Central memory CD8-positive, alpha-beta T cell (primary cell): ENCODE data around the gene GALNT9.

Experiments
- ATAC-seq: fragments of 150-1000 bp; cut with Tn5 transposase; replicated peaks from 2 replicates; pipeline ENCODE4 v1.10.0; 2022; ENCODE audit warnings: mild to moderate bottlenecking, moderate FRiP score, moderate number of reproducible peaks; ENCODE audit not compliant: poor library complexity, severe bottlenecking; ENCODE audit errors: extremely low read depth
- DNase-seq, 2 donors: peaks; one replicate each; pipeline ENCODE4 v3.0.0; 2021; ENCODE audit warnings: low spot score in 2 of 2
- H3K27ac Mint-ChIP-seq: one replicate; pipeline ENCODE4 v1.8.0; 2022; ENCODE audit warnings: low read depth, mild to moderate bottlenecking, moderate library complexity, mixed read lengths
- H3K27me3 Mint-ChIP-seq: one replicate; pipeline ENCODE4 v1.8.0; 2022; ENCODE audit warnings: mixed read lengths
- H3K36me3 Mint-ChIP-seq: one replicate; pipeline ENCODE4 v1.8.0; 2022; ENCODE audit warnings: mild to moderate bottlenecking, moderate library complexity, mixed read lengths; ENCODE audit not compliant: insufficient read depth
- H3K4me1 Mint-ChIP-seq: one replicate; pipeline ENCODE4 v1.8.0; 2022; ENCODE audit warnings: mixed read lengths
- H3K4me3 Mint-ChIP-seq: one replicate; pipeline ENCODE4 v1.8.0; 2022; ENCODE audit warnings: mild to moderate bottlenecking, moderate library complexity, mixed read lengths
- H3K9me3 Mint-ChIP-seq: one replicate; pipeline ENCODE4 v1.8.0; 2022; ENCODE audit warnings: mixed read lengths

Gene GALNT9

DNA sequence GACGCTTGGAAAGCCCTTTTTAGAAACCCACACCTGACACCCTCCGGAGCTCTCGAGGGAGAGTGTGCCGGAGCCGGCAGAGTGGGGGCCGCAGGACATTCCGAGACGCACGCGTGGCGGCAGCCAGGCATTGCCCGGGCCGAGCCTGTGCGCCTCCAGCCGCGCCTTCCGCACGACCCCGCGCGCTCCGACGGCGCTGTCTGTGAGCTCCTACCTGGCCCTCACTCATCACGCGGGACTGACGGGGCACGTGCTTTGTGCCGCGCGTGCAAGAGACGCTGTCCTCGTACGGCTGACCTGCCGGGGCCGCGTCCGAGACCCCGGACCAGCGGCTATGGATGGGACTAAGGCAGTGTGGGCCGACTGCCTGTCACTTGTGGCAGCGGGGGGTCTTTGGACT is 5.2 kb downstream of the GALNT9 start:
- DNase-seq (no peak), ATAC-seq (no peak)
- Mint-ChIP-seq H3K9me3 (no peaks in the 10 kb centered on the region), H3K4me1 (no peaks in the 10 kb centered on the region), H3K27ac (no peak overlapping the region), H3K4me3 (no peak overlapping the region), H3K27me3 (peaks cover 20% of the 10 kb centered on the region), H3K36me3 (no peaks in the 10 kb centered on the region)

DNA sequence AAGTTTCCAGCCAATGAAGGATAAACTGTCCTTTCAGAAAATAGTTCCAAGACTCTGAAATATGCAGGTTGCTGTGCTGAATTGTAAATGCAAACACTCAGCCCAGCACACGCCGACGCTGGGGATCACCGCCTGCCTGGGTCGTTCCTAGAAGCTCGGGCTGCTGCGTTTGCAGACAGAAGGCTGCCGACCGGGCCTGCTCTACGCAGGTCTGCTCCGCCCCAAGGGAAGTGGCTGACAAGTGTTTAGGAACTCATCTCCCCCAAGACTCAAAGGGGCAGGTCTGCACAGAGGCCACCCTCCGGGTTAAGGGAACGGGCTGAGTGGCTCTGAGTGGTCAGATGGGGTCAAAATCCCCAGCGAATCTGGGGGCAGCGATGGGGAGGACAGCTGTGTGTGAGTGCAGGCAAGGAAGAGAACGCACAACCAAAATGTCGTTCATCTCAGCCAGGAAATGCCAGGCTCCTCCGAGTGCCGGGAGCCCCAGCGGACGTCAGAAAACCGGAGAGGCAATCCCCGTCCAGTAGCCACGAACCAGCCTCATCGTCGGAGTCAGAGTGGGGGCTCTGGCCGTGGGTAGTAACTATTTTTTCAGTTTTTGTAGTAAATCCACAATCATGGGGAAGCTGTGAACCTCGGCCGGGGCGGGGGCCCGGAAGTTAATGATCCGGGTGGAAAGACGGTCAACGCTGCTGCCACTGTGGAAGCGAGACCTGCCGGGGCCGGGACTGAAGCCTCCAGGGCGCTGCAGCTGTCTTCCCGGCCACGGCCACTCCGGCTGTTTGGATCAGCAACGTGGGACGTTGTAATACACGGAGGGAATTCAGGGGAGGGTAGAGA is 6.0 kb downstream of the GALNT9 start:
- no peak for DNase-seq
- H3K27ac Mint-ChIP-seq: peak overlapping the region; percentile 84
- no peaks in the 10 kb centered on the region for H3K36me3 Mint-ChIP-seq
- peak; percentile 73 for ATAC-seq
- H3K4me3 Mint-ChIP-seq: peak overlapping the region; percentile 69
- H3K4me1 Mint-ChIP-seq: no peaks in the 10 kb centered on the region
- no peaks in the 10 kb centered on the region for H3K9me3 Mint-ChIP-seq
- H3K27me3 Mint-ChIP-seq: peaks cover 21% of the 10 kb centered on the region

DNA sequence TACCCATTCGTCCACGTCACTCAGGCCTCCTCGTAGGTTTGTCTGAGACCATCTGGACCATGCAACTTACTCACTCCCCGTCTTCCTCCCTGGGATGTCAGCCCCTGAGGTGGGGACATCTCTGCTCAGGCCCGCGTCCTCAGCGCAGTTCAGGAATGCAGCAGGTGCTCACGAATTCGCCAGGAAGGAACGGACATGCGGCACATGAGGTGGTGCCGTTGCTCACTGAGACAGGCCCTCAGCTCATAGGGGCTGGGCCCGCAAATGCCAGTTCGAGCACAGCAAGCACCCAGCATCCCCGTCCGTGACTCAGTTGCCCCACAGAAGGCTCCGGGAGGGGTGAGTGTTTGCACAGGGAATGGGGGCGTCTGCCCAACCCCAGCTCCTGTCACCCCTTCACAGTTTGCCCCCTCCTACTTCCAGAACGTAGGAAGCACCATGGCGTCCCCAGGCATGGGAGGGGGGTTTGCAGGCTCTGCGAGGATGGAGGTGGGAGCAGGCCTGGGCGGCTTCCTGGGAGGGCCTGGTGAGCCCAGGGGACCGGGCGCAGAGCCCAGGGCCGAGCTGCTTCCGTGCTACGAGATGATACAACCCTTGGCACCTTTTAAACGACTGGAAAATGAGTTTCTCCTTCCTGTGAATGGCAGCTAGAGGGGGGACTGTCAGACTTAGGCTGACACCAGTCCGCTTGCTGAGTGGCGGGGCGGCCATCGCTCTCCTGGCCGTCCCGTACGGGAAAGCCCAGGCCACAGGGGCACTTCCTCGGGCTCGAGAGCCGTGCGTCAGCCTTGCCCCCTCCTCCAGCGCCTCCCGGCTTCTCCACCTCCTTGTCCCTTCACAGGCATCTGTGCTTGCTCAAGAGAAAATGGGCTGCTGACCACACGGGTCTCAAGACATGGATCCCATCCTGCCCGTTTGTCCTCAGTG is 6.9 kb downstream of the GALNT9 start:
- no peaks in the 10 kb centered on the region for H3K36me3 Mint-ChIP-seq
- no peak for ATAC-seq
- no peak overlapping the region for H3K27ac Mint-ChIP-seq
- H3K4me1 Mint-ChIP-seq: no peaks in the 10 kb centered on the region
- H3K4me3 Mint-ChIP-seq: no peak overlapping the region
- peaks cover 23% of the 10 kb centered on the region for H3K27me3 Mint-ChIP-seq
- DNase-seq: no peak
- H3K9me3 Mint-ChIP-seq: no peaks in the 10 kb centered on the region

DNA sequence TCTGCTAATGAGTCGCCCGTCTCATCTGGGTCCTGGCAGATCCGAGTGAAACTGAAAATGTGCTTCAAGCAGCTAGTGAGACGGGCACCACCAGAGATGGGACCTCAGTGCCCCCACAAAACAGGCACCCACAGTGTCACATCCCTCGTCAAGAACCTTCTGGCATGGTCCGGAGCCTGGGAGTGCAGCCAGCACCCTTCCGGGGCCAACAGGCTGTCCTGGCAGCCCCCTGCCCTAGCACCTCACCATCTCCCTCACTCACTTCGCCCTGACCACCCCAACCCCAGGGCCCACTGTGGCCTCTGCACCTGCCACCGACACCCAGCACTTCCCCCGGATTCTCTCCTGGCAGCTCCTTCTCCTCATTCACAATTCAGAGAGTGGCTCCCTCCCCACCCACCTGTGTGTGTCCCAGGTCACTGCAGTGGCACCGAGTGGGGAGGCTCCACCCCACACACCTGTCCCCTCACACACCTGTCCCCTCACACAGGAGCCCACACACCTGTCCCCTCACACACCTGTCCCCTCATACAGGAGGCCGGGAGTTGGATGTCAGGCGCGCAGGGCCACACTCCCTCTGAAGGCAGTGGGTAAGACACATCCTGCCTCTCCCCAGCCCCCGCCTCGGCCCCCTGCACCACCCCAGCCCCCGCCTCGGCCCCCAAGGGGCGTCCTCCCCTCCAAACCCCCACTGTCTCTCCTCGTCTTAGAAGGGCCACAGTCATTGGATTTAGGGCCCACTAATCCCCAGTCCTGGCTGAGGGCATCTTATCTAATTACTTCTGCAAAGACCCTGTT is 7.9 kb downstream of the GALNT9 start:
- no peak overlapping the region for H3K27ac Mint-ChIP-seq
- peaks cover 23% of the 10 kb centered on the region for H3K27me3 Mint-ChIP-seq
- H3K9me3 Mint-ChIP-seq: no peaks in the 10 kb centered on the region
- H3K36me3 Mint-ChIP-seq: no peaks in the 10 kb centered on the region
- no peak for DNase-seq
- H3K4me1 Mint-ChIP-seq: no peaks in the 10 kb centered on the region
- no peak overlapping the region for H3K4me3 Mint-ChIP-seq
- no peak for ATAC-seq

DNA sequence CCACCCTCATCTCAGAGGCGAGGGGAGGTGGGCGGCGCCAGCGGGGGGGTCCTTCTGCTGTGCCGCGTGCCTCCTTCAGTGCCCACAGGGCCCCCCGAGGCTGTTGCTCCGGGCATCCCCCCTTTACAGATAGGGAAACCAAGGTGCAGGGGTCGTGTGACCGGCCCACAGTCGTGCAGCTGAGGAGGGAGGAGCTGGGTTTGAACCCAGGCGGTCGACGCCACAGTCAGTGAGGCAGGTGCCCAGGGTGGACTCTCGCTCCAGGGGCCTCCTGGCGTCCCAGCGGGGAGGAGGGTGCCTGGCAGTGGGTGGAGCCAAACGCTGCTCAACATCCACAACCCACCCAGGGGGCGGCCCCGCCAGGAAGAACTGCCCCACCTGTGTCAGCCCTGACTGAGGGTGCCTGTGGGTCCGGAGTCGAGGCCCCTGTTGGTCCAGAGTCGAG is 8.6 kb downstream of the GALNT9 start:
- DNase-seq (no peak), ATAC-seq (no peak)
- H3K27me3 Mint-ChIP-seq: peaks cover 27% of the 10 kb centered on the region
- H3K9me3 Mint-ChIP-seq: no peaks in the 10 kb centered on the region
- H3K4me3 Mint-ChIP-seq: no peak overlapping the region
- no peak overlapping the region for H3K27ac Mint-ChIP-seq
- H3K36me3 Mint-ChIP-seq: no peaks in the 10 kb centered on the region
- H3K4me1 Mint-ChIP-seq: no peaks in the 10 kb centered on the region

- H3K4me1 Mint-ChIP-seq: no peaks in the 10 kb centered on the region
- peaks cover 27% of the 10 kb centered on the region for H3K27me3 Mint-ChIP-seq
- no peak overlapping the region for H3K4me3 Mint-ChIP-seq
- no peak for ATAC-seq
- no peaks in the 10 kb centered on the region for H3K36me3 Mint-ChIP-seq
- no peak for DNase-seq
- H3K27ac Mint-ChIP-seq: no peak overlapping the region
- H3K9me3 Mint-ChIP-seq: no peaks in the 10 kb centered on the region
Measured at GRCh38 chr12:132319991-132320570, 9.3 kb downstream of the GALNT9 start.

- no peaks in the 10 kb centered on the region for H3K9me3 Mint-ChIP-seq
- H3K27me3 Mint-ChIP-seq: peaks cover 27% of the 10 kb centered on the region
- no peaks in the 10 kb centered on the region for H3K36me3 Mint-ChIP-seq
- no peaks in the 10 kb centered on the region for H3K4me1 Mint-ChIP-seq
- H3K27ac Mint-ChIP-seq: no peak overlapping the region
- no peak for ATAC-seq
- no peak for DNase-seq
- no peak overlapping the region for H3K4me3 Mint-ChIP-seq
Measured at GRCh38 chr12:132319359-132319950, 9.9 kb downstream of the GALNT9 start.

DNA sequence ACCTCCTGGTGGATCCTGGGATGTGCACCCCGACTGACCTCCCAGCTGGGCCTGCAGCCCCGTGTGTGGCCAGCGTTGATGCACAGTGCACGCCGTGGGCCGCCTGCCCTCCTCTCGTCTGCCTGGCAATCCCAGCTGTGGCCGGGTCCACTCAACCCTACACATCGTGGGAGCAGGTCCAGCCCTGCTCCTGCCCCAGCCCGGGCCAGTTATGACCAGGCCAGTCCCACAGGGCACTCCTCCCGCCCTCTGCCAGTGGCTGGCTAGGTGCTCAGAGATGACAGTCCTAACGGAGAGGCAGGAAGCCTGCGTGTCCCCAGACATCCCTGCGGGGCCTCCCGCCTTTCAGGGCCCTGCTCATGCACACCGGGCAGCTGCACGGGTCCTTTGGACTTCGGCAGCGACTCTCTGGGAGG is 10.8 kb downstream of the GALNT9 start:
- no peaks in the 10 kb centered on the region for H3K36me3 Mint-ChIP-seq
- ATAC-seq (no peak), DNase-seq (no peak)
- no peak overlapping the region for H3K27ac Mint-ChIP-seq
- no peaks in the 10 kb centered on the region for H3K4me1 Mint-ChIP-seq
- H3K27me3 Mint-ChIP-seq: peaks cover 27% of the 10 kb centered on the region
- H3K4me3 Mint-ChIP-seq: no peak overlapping the region
- no peaks in the 10 kb centered on the region for H3K9me3 Mint-ChIP-seq

DNA sequence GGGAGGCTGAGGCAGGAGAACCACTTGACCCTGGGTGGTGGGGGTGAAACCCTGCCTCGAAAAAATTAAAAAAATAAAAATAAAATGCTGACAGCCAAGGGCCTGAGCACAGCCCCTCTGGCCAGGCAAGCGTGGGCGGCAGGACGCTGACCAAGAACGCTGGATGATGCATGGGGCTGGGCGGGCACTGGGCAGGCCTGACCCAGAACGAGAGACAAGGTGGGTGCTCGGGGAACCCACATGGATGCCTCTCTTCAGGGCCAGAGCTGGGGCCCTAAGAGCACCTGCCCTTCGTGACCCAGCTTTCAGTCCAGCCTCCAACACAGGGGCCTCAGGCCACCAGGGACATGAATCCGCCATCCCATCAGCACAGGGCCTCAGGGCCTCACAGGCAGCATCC is 11.3 kb downstream of the GALNT9 start:
- ATAC-seq: no peak
- Mint-ChIP-seq H3K27ac (no peak overlapping the region), H3K9me3 (no peaks in the 10 kb centered on the region), H3K36me3 (no peaks in the 10 kb centered on the region), H3K4me3 (no peak overlapping the region), H3K27me3 (peaks cover 27% of the 10 kb centered on the region), H3K4me1 (no peaks in the 10 kb centered on the region)
- no peak for DNase-seq

DNA sequence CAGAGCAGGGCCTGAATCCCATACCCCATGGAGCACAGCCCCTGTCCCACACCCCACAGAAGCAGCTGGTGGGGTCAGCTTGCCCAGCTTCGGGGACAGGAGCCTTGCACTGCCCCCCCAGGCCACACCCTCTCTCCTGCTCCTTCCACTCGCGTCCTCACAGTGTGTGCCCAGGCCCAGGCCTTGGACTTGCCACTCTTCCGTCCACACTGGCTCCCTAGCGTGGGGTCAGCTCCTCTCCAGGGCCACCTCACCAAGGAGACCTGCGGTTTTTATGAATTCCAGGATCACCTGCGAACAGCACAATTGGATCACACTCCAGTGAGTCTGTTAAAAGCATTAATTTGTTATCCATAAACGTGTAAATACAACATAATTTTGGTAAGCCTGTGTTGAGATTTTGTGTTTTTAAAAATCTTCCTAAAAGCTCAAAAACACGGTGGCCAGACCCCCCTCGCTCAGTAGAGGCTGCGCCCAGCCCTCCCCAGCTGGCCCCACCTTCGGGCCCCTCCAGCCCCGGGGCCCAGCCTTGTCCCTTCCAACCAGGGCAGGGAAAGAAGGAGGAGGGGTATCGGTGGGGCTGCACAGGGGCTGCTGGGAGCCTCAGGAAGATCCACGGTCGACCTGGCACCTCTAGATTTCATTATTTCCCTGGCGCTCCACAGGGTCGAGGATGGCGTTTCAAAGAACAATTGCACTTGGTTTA is 12.0 kb downstream of the GALNT9 start:
- H3K4me1 Mint-ChIP-seq: no peaks in the 10 kb centered on the region
- no peak overlapping the region for H3K4me3 Mint-ChIP-seq
- no peak overlapping the region for H3K27ac Mint-ChIP-seq
- H3K36me3 Mint-ChIP-seq: no peaks in the 10 kb centered on the region
- peaks cover 27% of the 10 kb centered on the region for H3K27me3 Mint-ChIP-seq
- H3K9me3 Mint-ChIP-seq: no peaks in the 10 kb centered on the region
- DNase-seq (no peak), ATAC-seq (no peak)

- Mint-ChIP-seq H3K9me3 (peaks cover 5% of the 10 kb centered on the region), H3K4me1 (no peaks in the 10 kb centered on the region), H3K27me3 (peaks cover 27% of the 10 kb centered on the region), H3K36me3 (no peaks in the 10 kb centered on the region), H3K4me3 (no peak overlapping the region), H3K27ac (no peak overlapping the region)
- ATAC-seq: no peak
- DNase-seq: no peak
Measured at GRCh38 chr12:132316497-132317232, 12.7 kb downstream of the GALNT9 start.
